ENCODE results near the gene EPHX1.
"Not testable (repeated sequence)": the region's sequence is repeated elsewhere in the genome, so short reads cannot be mapped to it uniquely, and the experiment has no call there.

The EPHX1 gene

GRCh38 chr1:225883616-225884265 lies 73.8 kb downstream of the EPHX1 start:
- DNase-seq, result no peak

- DNase-seq, result no peak
Measured at GRCh38 chr1:225885336-225885735, 75.4 kb downstream of the EPHX1 start.

GRCh38 chr1:225886159-225887029 lies 76.5 kb downstream of the EPHX1 start:
- no peak for DNase-seq

GRCh38 chr1:225887030-225887314 lies 77.0 kb downstream of the EPHX1 start:
- DNase-seq, result no peak

- not testable (repeated sequence) for DNase-seq
Measured at GRCh38 chr1:225887554-225888288, 77.8 kb downstream of the EPHX1 start.

- no peak for DNase-seq
Measured at GRCh38 chr1:225888289-225888897, 78.5 kb downstream of the EPHX1 start.

- DNase-seq, result no peak
Measured at GRCh38 chr1:225888898-225889601, 79.1 kb downstream of the EPHX1 start, which contains the start of gene LEFTY1. TSS of gene LEFTY1 (minus strand) at chr1:225889146. CDS start at chr1:225889066, 80 bp downstream.

GRCh38 chr1:225889743-225890142 lies 79.8 kb downstream of the EPHX1 start:
- DNase-seq, result no peak

- no peak for DNase-seq
Measured at GRCh38 chr1:225890346-225891228, 80.7 kb downstream of the EPHX1 start.

- DNase-seq, result no peak
Measured at GRCh38 chr1:225891229-225891972, 81.5 kb downstream of the EPHX1 start.

GRCh38 chr1:225892307-225892706 lies 82.4 kb downstream of the EPHX1 start:
- DNase-seq, result no peak

Measured in NCI-H446 treated with DMSO at 0.1 percent for 48 hours (cell line).